SU-DHL-6 (cell line): Measurements from ENCODE around the gene PRKAR2A.

Experiments
- H2AFZ ChIP-seq: fragments of 200-600 bp; sonication (generic); 2 replicates; pipeline ENCODE4 v1.6.1; 2014; ENCODE audit warnings: low read depth, mild to moderate bottlenecking, moderate library complexity, mixed read lengths, antibody characterized with exemption, low read length; ENCODE audit not compliant: severe bottlenecking
- H3F3A ChIP-seq: fragments of 200-600 bp; shearing (Covaris generic); 2 replicates; pipeline ENCODE4 v1.6.0; 2016; ENCODE audit warnings: antibody characterized with exemption, mild to moderate bottlenecking; ENCODE audit not compliant: insufficient read depth
- H3K27ac ChIP-seq: fragments of 200-600 bp; sonication (generic); 2 replicates; pipeline ENCODE4 v1.5.1; 2016; ENCODE audit warnings: low read depth, mild to moderate bottlenecking, low read length, moderate library complexity, mixed read lengths
- H3K27me3 ChIP-seq: fragments of 200-600 bp; sonication (generic), shearing (Covaris generic); 2 replicates; pipeline ENCODE4 v1.6.0; 2014; ENCODE audit warnings: mild to moderate bottlenecking, low read length
- H3K36me3 ChIP-seq: fragments of 200-600 bp; sonication (generic); 2 replicates; pipeline ENCODE4 v1.6.1; 2014; ENCODE audit warnings: mild to moderate bottlenecking, low read length, mixed read lengths
- H3K4me2 ChIP-seq: fragments of 300-600, 200-600 bp; shearing (Covaris generic), sonication (generic); 2 replicates; pipeline ENCODE4 v1.6.0; 2014; ENCODE audit warnings: low read length, low read depth, mild to moderate bottlenecking; ENCODE audit not compliant: poor library complexity, severe bottlenecking
- H3K4me3 ChIP-seq: fragments of 200-600 bp; sonication (generic); 2 replicates; pipeline ENCODE4 v1.5.1; 2014; ENCODE audit warnings: antibody characterized with exemption, low read length, mild to moderate bottlenecking, mixed read lengths; ENCODE audit not compliant: insufficient read depth, poor library complexity, severe bottlenecking
- H3K79me2 ChIP-seq: fragments of 200-600 bp; sonication (generic); 2 replicates; pipeline ENCODE4 v1.6.1; 2014; ENCODE audit warnings: mild to moderate bottlenecking, low read length, moderate library complexity; ENCODE audit not compliant: insufficient read depth
- H3K9ac ChIP-seq: fragments of 200-600 bp; sonication (generic); 2 replicates; pipeline ENCODE4 v1.7.0; 2014; ENCODE audit warnings: mild to moderate bottlenecking, low read length
- H3K9me2 ChIP-seq: fragments of 200-600 bp; sonication (generic); replicated peaks from 2 replicates; pipeline ENCODE4 v1.6.1; 2014; ENCODE audit warnings: low read length; ENCODE audit not compliant: insufficient read depth
- H3K9me3 ChIP-seq: fragments of 200-600 bp; sonication (generic); 2 replicates; pipeline ENCODE4 v1.6.1; 2014; ENCODE audit warnings: low read length, mixed read lengths; ENCODE audit not compliant: insufficient read depth
- H4K20me1 ChIP-seq: fragments of 200-600 bp; sonication (generic); 2 replicates; pipeline ENCODE4 v1.6.1; 2014; ENCODE audit warnings: low read depth, mild to moderate bottlenecking, antibody characterized with exemption, low read length, moderate library complexity, mixed read lengths
- CTCF ChIP-seq: fragments of 200-600 bp; sonication (generic); IDR thresholded peaks from one replicate; pipeline ENCODE4 v1.5.1; 2017; ENCODE audit warnings: antibody characterized with exemption, mild to moderate bottlenecking, low read length, moderate library complexity; ENCODE audit not compliant: insufficient read depth, poor library complexity, severe bottlenecking
- EZH2phosphoT487 ChIP-seq: fragments of 200-600 bp; sonication (generic), shearing (Covaris generic); conservative IDR thresholded peaks from 2 replicates; pipeline ENCODE4 v1.6.1; 2018; ENCODE audit warnings: mild to moderate bottlenecking, antibody characterized with exemption, low read length, moderate library complexity, mixed read lengths

The PRKAR2A gene

GRCh38 chr3:48826451-48826850, 21.2 kb downstream of the PRKAR2A start:
- no peak for TF ChIP-seq EZH2phosphoT487
- TF ChIP-seq CTCF = no peak
- no peak overlapping the region for H3K27ac ChIP-seq
- H4K20me1 ChIP-seq = 0 out of 2 replicates have a peak, but pooled peaks cover 3% of the 10 kb centered on the region
- H3K4me2 ChIP-seq = no peak overlapping the region
- H3K9me2 ChIP-seq = no peaks in the 10 kb centered on the region
- H3K9ac ChIP-seq = no peak overlapping the region
- no peak overlapping the region for H3K4me3 ChIP-seq
- H2AFZ ChIP-seq = no peak overlapping the region
- no peaks in the 10 kb centered on the region for H3K27me3 ChIP-seq
- peaks cover 33% of the 10 kb centered on the region for H3K79me2 ChIP-seq
- 0 out of 2 replicates have a peak, but pooled peaks cover 3% of the 10 kb centered on the region for H3F3A ChIP-seq
- no peaks in the 10 kb centered on the region for H3K36me3 ChIP-seq
- no peaks in the 10 kb centered on the region for H3K9me3 ChIP-seq

GRCh38 chr3:48820612-48821324, 26.9 kb downstream of the PRKAR2A start:
- Histone ChIP-seq H3K9ac (no peak overlapping the region), H3K9me3 (no peaks in the 10 kb centered on the region), H3K36me3 (no peaks in the 10 kb centered on the region), H3K27ac (no peak overlapping the region), H3F3A (0 out of 2 replicates have a peak, but pooled peaks cover 9% of the 10 kb centered on the region), H3K4me3 (no peak overlapping the region), H3K27me3 (no peaks in the 10 kb centered on the region), H3K4me2 (no peak overlapping the region), H3K9me2 (no peaks in the 10 kb centered on the region), H2AFZ (no peak overlapping the region), H3K79me2 (peaks cover 16% of the 10 kb centered on the region), H4K20me1 (0 out of 2 replicates have a peak, but pooled peaks cover under 1% of the 10 kb centered on the region)
- no peak for TF ChIP-seq EZH2phosphoT487
- TF ChIP-seq CTCF = no peak

GRCh38 chr3:48819234-48820221, 28.1 kb downstream of the PRKAR2A start:
- Histone ChIP-seq H3K4me2 (no peak overlapping the region), H4K20me1 (no peaks in the 10 kb centered on the region), H3K9ac (no peak overlapping the region), H2AFZ (no peak overlapping the region), H3K9me3 (no peaks in the 10 kb centered on the region), H3K4me3 (no peak overlapping the region), H3K27ac (no peak overlapping the region), H3K79me2 (peaks cover 14% of the 10 kb centered on the region; the same call in 1 of the 2 replicates), H3K27me3 (no peaks in the 10 kb centered on the region), H3F3A (0 out of 2 replicates have a peak, but pooled peaks cover 9% of the 10 kb centered on the region), H3K36me3 (no peaks in the 10 kb centered on the region), H3K9me2 (no peaks in the 10 kb centered on the region)
- TF ChIP-seq EZH2phosphoT487 = no peak
- no peak for TF ChIP-seq CTCF
